ENCODE results near the gene ZFHX3.
"Not testable (repeated sequence)": the region's sequence is repeated elsewhere in the genome, so short reads cannot be mapped to it uniquely, and the experiment has no call there.

ZFHX3 gene

GRCh38 chr16:73000020-73000906 lies 47.7 kb downstream of the ZFHX3 start:
- in situ Hi-C loops (cut with MboI; ENCODE audit: low sequenced_read_pairs) = no loop called here

- in situ Hi-C loops (cut with MboI; ENCODE audit: low sequenced_read_pairs) = no loop called here
Measured at GRCh38 chr16:72999541-73000019, 48.3 kb downstream of the ZFHX3 start.

GRCh38 chr16:72997141-72997542 lies 50.8 kb downstream of the ZFHX3 start:
- in situ Hi-C loops (cut with MboI; ENCODE audit: low sequenced_read_pairs) = no loop called here

- in situ Hi-C loops (cut with MboI; ENCODE audit: low sequenced_read_pairs) = no loop called here
Measured at GRCh38 chr16:72996291-72997062, 51.5 kb downstream of the ZFHX3 start.

- in situ Hi-C loops (cut with MboI; ENCODE audit: low sequenced_read_pairs) = not testable (repeated sequence)
Measured at GRCh38 chr16:72995882-72996270, 52.1 kb downstream of the ZFHX3 start.

GRCh38 chr16:72995151-72995881 lies 52.6 kb downstream of the ZFHX3 start:
- in situ Hi-C loops (cut with MboI; ENCODE audit: low sequenced_read_pairs) = no loop called here

GRCh38 chr16:72992142-72992601 lies 55.8 kb downstream of the ZFHX3 start:
- in situ Hi-C loops (cut with MboI; ENCODE audit: low sequenced_read_pairs) = no loop called here

- in situ Hi-C loops (cut with MboI; ENCODE audit: low sequenced_read_pairs) = no loop called here
Measured at GRCh38 chr16:72991644-72992043, 56.3 kb downstream of the ZFHX3 start.

GRCh38 chr16:72991211-72991610 lies 56.7 kb downstream of the ZFHX3 start:
- in situ Hi-C loops (cut with MboI; ENCODE audit: low sequenced_read_pairs) = no loop called here

- in situ Hi-C loops (cut with MboI; ENCODE audit: low sequenced_read_pairs) = no loop called here
Measured at GRCh38 chr16:72990571-72990970, 57.4 kb downstream of the ZFHX3 start.

GRCh38 chr16:72989579-72990551 lies 58.1 kb downstream of the ZFHX3 start:
- in situ Hi-C loops (cut with MboI; ENCODE audit: low sequenced_read_pairs) = no loop called here

- in situ Hi-C loops (cut with MboI; ENCODE audit: low sequenced_read_pairs) = not testable (repeated sequence)
Measured at GRCh38 chr16:72989203-72989578, 58.7 kb downstream of the ZFHX3 start.

- in situ Hi-C loops (cut with MboI; ENCODE audit: low sequenced_read_pairs) = no loop called here
Measured at GRCh38 chr16:72988569-72988968, 59.4 kb downstream of the ZFHX3 start.

- in situ Hi-C loops (cut with MboI; ENCODE audit: low sequenced_read_pairs) = no loop called here
Measured at GRCh38 chr16:72987480-72987901, 60.4 kb downstream of the ZFHX3 start.

- in situ Hi-C loops (cut with MboI; ENCODE audit: low sequenced_read_pairs) = no loop called here
Measured at GRCh38 chr16:72985995-72986394, 61.9 kb downstream of the ZFHX3 start.

- in situ Hi-C loops (cut with MboI; ENCODE audit: low sequenced_read_pairs) = no loop called here
Measured at GRCh38 chr16:72985148-72985941, 62.6 kb downstream of the ZFHX3 start.

- in situ Hi-C loops (cut with MboI; ENCODE audit: low sequenced_read_pairs) = no loop called here
Measured at GRCh38 chr16:72983728-72984350, 64.1 kb downstream of the ZFHX3 start.

- in situ Hi-C loops (cut with MboI; ENCODE audit: low sequenced_read_pairs) = no loop called here
Measured at GRCh38 chr16:72983241-72983640, 64.7 kb downstream of the ZFHX3 start.

- in situ Hi-C loops (cut with MboI; ENCODE audit: low sequenced_read_pairs) = no loop called here
Measured at GRCh38 chr16:72979974-72980373, 68.0 kb downstream of the ZFHX3 start.
